Measurements from ENCODE around the gene STAC3.

STAC3 gene

GRCh38 chr12:57200497-57200896 is 50.5 kb downstream of the STAC3 start:
- H3K4me2 ChIP-seq (ENCODE audit: low read length): no peak overlapping the region
- no peaks in the 10 kb centered on the region for H3K27me3 ChIP-seq (ENCODE audit: low read depth, low read length)
- H3K4me3 ChIP-seq (ENCODE audit: low read length): no peak overlapping the region
- no peak overlapping the region for H3K27ac ChIP-seq (ENCODE audit: low read length)
- H2AFZ ChIP-seq (ENCODE audit: low read depth, low read length): no peak overlapping the region
- no peaks in the 10 kb centered on the region for H3K4me1 ChIP-seq (ENCODE audit: low read length)
- TF ChIP-seq EZH2phosphoT487 (IDR thresholded peaks at IDR 0.05; ENCODE audit: low read depth) (no peak), CTCF (IDR thresholded peaks at IDR 0.05; ENCODE audit: low read depth, low read length) (no peak)
- H3K36me3 ChIP-seq (replicated peaks; ENCODE audit: low read depth, low read length): no peaks in the 10 kb centered on the region
- H3K9ac ChIP-seq (ENCODE audit: low read length): no peak overlapping the region
- H3K79me2 ChIP-seq (ENCODE audit: low read length): no peaks in the 10 kb centered on the region
- no peaks in the 10 kb centered on the region for H3K9me3 ChIP-seq (ENCODE audit: insufficient read depth, low read length)
- H4K20me1 ChIP-seq (ENCODE audit: insufficient read depth, low read length): no peaks in the 10 kb centered on the region

- no peaks in the 10 kb centered on the region for H3K27me3 ChIP-seq (ENCODE audit: low read depth, low read length)
- no peak overlapping the region for H3K9ac ChIP-seq (ENCODE audit: low read length)
- no peaks in the 10 kb centered on the region for H3K36me3 ChIP-seq (replicated peaks; ENCODE audit: low read depth, low read length)
- H2AFZ ChIP-seq (ENCODE audit: low read depth, low read length): no peak overlapping the region
- H3K79me2 ChIP-seq (ENCODE audit: low read length): no peaks in the 10 kb centered on the region
- H3K9me3 ChIP-seq (ENCODE audit: insufficient read depth, low read length): no peaks in the 10 kb centered on the region
- no peak overlapping the region for H3K27ac ChIP-seq (ENCODE audit: low read length)
- no peaks in the 10 kb centered on the region for H4K20me1 ChIP-seq (ENCODE audit: insufficient read depth, low read length)
- H3K4me3 ChIP-seq (ENCODE audit: low read length): no peak overlapping the region
- H3K4me1 ChIP-seq (ENCODE audit: low read length): no peaks in the 10 kb centered on the region
- TF ChIP-seq EZH2phosphoT487 (IDR thresholded peaks at IDR 0.05; ENCODE audit: low read depth) (no peak), CTCF (IDR thresholded peaks at IDR 0.05; ENCODE audit: low read depth, low read length) (no peak)
- no peak overlapping the region for H3K4me2 ChIP-seq (ENCODE audit: low read length)
These were observed 51.8 kb downstream of the STAC3 start for GRCh38 chr12:57199191-57199590.

- no peak overlapping the region for H2AFZ ChIP-seq (ENCODE audit: low read depth, low read length)
- H3K4me3 ChIP-seq (ENCODE audit: low read length): no peak overlapping the region
- no peaks in the 10 kb centered on the region for H3K9me3 ChIP-seq (ENCODE audit: insufficient read depth, low read length)
- no peaks in the 10 kb centered on the region for H4K20me1 ChIP-seq (ENCODE audit: insufficient read depth, low read length)
- no peak overlapping the region for H3K4me2 ChIP-seq (ENCODE audit: low read length)
- no peaks in the 10 kb centered on the region for H3K36me3 ChIP-seq (replicated peaks; ENCODE audit: low read depth, low read length)
- H3K27ac ChIP-seq (ENCODE audit: low read length): no peak overlapping the region
- no peaks in the 10 kb centered on the region for H3K4me1 ChIP-seq (ENCODE audit: low read length)
- TF ChIP-seq EZH2phosphoT487 (IDR thresholded peaks at IDR 0.05; ENCODE audit: low read depth) (no peak), CTCF (IDR thresholded peaks at IDR 0.05; ENCODE audit: low read depth, low read length) (no peak)
- H3K9ac ChIP-seq (ENCODE audit: low read length): no peak overlapping the region
- no peaks in the 10 kb centered on the region for H3K27me3 ChIP-seq (ENCODE audit: low read depth, low read length)
- no peaks in the 10 kb centered on the region for H3K79me2 ChIP-seq (ENCODE audit: low read length)
These were observed 52.7 kb downstream of the STAC3 start for GRCh38 chr12:57198329-57198728.

- H3K36me3 ChIP-seq (replicated peaks; ENCODE audit: low read depth, low read length): no peaks in the 10 kb centered on the region
- H3K4me2 ChIP-seq (ENCODE audit: low read length): no peak overlapping the region
- H2AFZ ChIP-seq (ENCODE audit: low read depth, low read length): no peak overlapping the region
- no peak overlapping the region for H3K9ac ChIP-seq (ENCODE audit: low read length)
- H3K27me3 ChIP-seq (ENCODE audit: low read depth, low read length): no peaks in the 10 kb centered on the region
- no peak for TF ChIP-seq EZH2phosphoT487 (IDR thresholded peaks at IDR 0.05; ENCODE audit: low read depth)
- no peak for TF ChIP-seq CTCF (IDR thresholded peaks at IDR 0.05; ENCODE audit: low read depth, low read length)
- no peaks in the 10 kb centered on the region for H3K9me3 ChIP-seq (ENCODE audit: insufficient read depth, low read length)
- no peak overlapping the region for H3K4me3 ChIP-seq (ENCODE audit: low read length)
- H3K79me2 ChIP-seq (ENCODE audit: low read length): no peaks in the 10 kb centered on the region
- no peak overlapping the region for H3K27ac ChIP-seq (ENCODE audit: low read length)
- no peaks in the 10 kb centered on the region for H3K4me1 ChIP-seq (ENCODE audit: low read length)
- no peaks in the 10 kb centered on the region for H4K20me1 ChIP-seq (ENCODE audit: insufficient read depth, low read length)
These were observed 54.0 kb downstream of the STAC3 start for GRCh38 chr12:57196956-57197355.
